ENCODE measurements around the gene MRTO4.
"Not testable (repeated sequence)": the region's sequence is repeated elsewhere in the genome, so short reads cannot be mapped to it uniquely, and the experiment has no call there.

- TF ChIP-seq POLR2A (IDR thresholded peaks at IDR 0.05; ENCODE audit: low read depth, low read length); TAF1 (IDR thresholded peaks at IDR 0.05; ENCODE audit: borderline replicate concordance, low read depth, low read length); POLR2AphosphoS5 (IDR thresholded peaks at IDR 0.05; ENCODE audit: low read depth, low read length): not testable (repeated sequence)
Observed at GRCh38 chr1:19285366-19285765, 33.8 kb downstream of the MRTO4 start.

All from GM12892 (cell line).